DMS53 (cell line): Measurements from ENCODE around the gene UNC5B.
"Not testable (repeated sequence)": the region's sequence is repeated elsewhere in the genome, so short reads cannot be mapped to it uniquely, and the experiment has no call there.

ENCODE experiments used
- DNase-seq: peaks from one replicate; lab custom pipeline; 2025; lab: John Stamatoyannopoulos, UW

UNC5B gene

DNA sequence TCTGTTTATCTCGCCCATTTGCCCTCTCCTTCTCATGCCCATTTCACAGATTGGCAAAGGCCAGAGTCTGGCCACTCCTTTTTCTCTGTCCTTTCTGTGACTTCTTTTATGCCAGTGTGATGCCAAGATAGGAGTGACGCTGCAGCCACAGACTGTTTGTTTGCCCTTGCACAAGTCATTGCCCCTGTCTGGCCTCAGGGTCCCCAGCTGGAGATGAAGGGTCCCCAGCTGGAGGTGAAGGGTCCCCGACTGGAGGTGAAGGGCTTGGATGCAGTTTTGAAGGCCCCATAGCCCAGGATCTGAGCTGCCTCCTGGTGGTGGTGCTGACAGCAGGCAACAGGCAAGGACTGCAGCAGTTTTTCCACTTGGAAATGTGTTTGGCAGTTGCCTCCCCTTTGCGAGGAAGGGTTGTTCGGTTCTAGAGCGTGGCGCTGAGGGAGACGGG, 55.9 kb downstream of the UNC5B start:
- DNase-seq: peak; percentile 36

DNA sequence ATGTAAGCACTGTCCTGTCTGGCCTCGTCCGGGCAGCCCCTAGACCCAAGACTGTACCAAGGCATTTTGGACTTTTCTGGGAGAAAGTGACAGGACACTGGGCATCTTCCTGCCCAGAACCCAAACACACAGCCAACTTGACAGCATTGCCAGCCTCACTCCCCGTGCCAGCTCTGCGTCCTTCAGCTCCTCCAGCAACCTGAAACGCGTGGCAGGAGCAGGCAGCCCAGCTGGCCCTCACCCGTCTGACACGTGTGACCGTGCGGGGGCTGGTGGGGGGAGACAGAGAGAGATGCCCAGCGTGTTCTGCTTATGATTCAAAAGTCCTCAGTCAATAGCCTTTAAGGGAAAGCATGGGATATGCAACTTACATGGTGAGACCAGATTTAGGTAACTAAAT, 56.4 kb downstream of the UNC5B start:
- no peak for DNase-seq

DNA sequence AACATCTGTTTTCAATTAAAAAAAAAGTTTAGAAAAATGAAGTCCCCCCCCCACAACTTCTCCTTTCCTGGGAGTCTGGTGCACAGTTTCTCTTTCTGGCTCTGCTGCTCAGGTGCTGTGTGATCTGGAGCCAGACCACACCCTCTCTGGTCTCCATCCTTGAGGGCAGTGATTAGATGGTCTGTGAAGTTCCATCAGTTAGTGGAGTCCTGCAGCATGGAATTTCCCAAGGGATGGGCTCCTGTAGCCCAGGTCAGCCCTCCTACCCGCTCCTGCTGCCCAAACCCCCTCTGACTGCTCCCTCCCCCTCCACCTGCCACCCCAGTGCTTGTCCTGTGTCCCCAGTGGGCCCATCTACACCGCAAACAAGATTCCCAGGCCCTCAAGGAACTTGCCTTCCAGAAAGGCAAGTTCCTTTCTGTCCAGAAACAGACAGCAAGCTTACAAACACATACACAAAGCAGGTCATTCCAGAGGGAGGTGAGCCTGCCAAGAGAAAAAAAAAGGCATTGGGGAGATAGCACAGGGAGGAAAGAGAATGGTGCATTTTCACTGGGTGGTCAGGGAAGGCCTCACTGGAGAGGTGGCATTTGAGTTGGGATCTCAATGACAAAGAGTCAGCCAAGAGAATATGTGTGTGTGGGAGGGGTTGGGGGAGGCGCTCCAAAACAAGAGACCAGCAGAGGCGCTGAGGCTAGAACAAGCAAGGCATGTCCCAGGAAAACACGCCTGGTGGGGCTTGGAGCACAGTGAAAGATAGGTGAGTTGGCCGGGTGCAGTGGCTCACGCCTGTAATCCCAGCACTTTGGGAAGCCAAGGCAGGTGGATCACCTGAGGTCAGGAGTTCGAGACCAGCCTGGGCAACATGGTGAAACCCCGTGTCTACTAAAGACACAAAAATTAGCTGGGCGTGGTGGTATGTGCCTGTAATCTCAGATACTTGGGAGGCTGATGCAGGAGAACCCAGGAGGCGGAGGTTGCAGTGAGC, 57.2 kb downstream of the UNC5B start:
- no peak for DNase-seq

DNA sequence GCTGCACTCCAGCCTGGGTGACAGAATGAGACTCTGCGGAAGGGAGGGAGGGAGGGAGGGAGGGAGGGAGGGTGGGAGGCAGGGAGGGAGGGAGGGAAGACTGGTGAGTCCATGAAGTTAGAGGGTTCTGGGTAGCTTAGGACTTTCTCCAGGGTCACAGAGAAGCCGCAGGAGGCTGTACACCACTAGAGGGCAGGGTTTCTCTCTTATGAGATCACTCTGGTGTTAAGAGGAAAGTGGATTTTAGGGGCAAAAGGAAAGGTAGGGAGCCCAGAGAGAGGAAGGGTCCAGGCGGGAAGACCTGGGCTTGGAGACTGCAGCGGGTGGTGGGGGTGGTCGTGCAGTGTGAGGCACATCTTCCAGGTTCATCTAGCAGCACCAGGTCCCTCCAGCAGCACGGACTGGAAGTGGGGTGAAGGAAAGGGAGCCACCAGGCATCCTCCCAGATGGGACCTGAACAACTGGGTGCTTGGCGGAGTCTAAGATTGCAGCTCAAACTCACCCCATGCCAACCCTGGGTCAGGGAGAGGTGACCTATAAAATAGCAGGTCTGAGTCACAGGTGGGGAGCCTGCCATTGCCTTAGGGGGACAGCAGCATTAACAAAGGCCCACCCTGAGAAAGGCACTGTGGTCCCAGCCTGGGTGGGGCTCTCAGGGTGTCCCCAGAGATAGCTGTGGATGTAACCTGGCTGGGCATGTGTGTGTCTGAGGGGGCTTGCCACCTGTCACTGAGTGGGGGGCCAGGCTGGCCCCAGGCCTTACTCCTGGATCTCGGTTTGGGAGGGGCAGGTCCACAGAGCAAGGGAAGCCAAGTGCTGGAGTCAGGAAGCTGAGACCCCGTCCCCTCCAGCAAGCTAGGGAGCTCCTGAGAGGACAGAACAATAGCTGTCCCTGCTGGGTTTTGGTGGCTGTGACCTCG, 58.2 kb downstream of the UNC5B start:
- DNase-seq: peak; percentile 83

DNA sequence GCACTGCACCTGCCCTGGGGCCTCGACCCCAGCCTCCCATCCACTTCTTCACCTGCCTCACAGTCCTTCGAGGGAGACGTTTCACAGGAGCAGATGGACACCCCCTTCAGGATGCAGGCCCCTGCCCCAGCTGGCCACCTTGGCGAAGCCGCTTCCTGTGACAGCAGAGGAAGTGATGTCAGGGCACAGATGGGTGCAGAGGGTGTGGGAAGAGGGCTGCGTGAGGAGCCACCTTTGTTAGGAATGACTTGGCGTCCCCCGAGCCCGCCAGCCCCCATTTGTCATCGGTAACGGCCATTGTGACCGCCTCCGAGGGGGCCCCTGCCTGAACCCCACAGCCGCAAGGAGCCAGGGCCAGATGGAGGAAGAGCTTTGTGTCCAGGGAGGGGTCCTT, 59.3 kb downstream of the UNC5B start:
- no peak for DNase-seq

DNA sequence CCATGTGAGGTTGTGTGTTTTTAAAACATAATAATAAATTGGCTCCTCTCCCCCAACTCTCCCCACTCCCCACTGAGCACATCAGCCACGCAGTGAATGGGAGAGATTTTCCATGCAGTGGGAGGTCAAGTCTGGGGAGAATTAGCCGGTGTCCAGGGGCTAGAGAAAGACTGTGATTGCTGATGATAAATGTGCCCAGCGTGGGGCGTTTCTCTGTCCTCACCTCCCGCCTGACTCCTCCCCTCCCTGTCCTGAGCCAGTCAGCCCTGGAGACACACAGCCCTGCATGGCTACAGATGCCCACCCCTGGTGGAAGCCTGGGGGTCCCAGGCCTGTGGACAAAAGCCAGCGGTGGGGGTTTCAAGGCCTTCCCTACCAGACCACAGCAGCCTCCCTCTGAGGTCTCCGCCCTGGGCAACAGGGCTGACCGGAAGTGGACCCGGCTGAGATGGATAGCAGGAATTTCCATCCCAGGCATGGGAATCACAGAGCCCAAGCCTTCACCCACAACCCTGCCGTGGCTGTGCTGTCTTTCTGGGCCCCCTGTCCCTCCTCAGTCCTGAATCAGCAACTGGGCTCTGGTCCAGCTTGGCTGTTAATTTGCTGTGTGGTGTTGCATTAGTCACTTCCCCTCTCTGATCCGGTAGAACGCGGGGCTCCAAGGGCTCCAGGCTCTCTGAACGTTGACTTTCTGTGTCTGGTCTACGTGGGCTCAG, 59.8 kb downstream of the UNC5B start:
- DNase-seq: no peak

DNA sequence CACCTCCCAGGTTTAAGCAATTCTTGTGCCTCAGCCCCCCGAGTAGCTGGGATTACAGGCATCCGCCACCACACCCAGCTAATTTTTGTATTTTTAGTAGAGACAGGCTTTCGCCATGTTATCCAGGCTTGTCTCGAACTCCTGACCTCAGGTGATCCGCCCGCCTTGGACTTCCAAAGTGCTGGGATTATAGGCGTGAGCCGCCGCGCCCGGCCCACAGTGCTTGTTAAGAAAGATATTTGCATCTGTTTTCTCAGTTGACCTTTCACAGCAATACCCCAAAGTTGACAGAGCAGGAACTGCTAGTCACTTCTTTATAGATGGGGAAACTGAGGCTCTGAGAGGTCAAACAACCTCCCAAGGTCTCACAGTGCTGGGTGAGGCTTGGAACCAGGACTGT, 60.6 kb downstream of the UNC5B start:
- DNase-seq: not testable (repeated sequence)

DNA sequence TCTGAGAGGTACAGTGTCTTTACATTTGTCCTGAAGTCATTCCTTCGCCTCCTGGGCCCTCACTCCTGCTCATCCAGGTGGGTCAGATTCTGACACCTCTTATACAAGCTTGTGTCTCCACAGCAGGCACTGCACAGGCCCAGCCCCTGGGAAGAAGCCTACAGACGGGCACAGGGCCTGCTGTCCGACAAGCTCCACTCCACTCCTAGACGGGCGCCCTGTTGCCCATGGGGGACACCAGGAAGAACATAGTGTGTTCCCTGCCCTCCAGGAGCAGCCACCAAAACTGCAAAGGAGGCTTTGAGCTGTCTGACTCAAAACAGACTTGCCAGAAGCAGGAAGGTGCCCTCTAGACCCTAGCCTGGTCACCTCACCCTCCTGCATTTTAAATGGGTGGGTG, 61.1 kb downstream of the UNC5B start:
- no peak for DNase-seq

DNA sequence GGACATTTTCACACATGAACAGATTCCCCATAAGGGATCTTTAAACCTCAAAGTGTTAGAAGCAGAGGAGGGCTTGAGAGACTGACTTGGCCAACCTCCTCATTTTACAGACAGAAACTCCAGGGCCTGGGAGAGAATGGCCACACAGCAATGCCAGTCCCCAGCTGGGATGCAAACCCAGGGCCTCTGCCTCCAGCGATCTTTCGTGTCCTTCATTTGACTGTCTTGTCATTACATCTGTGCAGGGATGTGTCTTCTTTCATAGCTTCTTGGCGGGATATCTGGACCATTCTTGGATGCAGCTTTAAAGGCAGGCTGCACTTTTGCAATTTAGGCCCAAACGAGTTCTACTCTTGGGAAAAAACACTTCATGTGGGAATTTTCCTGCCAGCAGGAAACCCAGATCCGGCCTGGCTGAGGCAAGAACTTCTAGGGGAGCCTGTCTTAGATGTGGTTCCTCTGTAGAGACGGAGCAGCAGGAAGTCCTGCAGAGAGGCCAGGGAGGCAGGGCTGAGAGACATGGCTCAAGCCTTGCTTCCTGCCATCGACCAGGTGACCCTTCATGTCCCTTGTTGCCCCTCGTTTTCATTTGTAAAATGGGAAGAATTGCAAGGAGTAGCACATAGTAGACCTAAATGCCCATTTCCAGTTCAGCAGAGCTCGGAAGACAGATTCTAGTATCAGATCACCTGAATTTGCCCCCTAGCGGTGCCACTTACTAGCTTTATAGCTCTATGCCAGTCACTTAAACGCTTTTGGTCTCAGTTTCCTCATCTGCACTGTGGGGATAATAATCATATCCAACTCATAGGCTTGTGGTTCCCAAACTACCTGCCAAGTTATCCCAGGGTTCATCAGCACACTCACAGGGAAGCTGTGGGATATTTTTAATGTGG, 62.8 kb downstream of the UNC5B start:
- no peak for DNase-seq

DNA sequence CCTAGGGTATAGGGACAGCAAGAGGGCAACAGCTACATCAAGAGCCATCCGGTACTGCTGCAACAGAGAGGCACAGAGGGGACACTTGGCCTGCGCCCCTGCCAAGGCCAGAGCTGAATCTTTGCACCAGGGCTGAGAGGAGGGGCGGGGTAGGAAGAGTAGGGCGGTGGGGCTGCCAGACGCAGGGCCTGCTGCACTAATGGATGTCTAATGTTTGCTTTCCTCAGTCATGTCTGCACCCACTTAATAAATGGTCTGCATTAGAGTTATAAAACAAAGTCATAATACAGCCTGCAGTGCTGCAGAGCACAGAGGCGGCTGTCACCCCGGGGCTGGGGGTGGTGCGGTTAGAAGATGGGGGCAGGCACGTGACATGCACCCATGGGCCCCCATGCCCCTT, 64.5 kb downstream of the UNC5B start:
- DNase-seq: no peak

DNA sequence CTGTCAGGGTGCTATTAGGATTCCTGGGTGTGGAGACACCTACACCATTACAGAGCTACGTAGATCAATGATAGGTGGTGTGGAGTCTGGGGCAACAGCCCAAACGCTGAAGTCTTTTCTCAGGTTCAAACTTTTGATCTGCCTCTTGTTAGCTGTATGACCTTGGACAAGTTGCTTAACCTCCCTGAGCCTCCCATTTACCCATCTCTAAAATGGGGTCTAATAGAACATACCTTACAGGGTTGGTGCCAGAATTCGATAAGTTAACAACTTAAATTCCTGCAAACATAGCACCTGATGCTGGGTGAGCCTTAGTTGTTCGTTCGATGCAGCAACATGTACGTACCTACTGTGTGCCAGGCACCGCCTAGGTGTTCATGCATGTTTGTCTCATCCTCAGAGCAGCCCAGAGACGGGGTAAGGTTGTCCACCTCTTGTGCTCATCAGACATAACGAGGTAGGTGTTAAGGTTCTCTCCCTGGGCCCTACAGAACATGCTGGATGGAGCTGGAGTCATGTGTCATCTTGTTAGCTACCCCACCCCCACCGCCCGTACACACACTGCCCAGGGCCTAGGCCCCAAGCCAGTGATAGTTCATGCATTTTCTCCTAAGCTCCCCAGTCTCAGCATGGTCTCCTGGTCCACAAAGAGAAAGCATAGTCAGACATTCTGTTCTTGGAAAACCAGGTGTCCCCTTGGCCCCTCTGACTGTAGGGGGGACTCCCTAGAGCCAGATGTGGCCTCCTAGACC, 65.7 kb downstream of the UNC5B start:
- DNase-seq: no peak

DNA sequence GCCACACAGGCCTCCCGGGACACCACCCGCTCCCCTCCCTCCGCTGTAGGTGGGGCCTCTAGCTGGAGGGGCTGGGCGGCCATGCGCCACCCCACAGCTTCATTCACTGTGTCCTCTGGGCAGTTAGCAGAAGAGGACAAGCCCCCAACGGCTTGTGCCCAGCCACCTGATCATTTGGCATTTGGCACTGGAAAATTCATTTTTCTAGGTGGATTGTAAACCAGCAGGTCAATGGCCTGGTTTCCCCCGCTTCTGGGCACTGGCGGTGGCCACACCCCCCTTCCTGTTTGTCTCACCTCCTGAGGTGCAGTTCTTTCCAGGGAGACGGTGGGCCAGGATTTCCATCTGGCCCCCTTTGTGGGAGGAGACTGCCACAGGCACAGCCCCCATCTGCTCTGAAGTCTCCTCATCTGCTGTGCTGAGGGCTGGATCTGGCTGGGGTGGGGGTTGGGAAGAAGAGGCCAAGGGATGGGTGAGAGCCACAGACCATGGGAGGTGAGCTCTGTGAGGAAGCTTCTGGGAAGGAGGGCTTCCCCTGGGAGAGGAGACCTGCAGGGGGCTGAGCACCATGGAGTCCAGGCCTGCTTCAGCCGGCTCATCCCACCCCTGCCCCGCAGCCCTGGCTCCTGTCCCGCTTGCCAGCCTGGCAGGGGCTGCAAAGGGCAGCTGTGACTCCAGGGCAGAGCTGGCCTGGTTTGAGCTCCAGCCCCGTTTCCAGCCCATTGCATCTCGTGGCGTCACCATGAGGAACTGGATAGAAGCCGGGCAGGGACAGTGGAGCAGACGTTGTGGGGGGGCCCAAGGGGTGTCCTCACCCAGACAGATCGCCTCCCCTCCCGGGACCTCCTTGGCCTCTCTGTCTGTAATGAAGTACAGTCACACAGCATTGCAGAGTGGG, 66.6 kb downstream of the UNC5B start:
- DNase-seq: no peak

DNA sequence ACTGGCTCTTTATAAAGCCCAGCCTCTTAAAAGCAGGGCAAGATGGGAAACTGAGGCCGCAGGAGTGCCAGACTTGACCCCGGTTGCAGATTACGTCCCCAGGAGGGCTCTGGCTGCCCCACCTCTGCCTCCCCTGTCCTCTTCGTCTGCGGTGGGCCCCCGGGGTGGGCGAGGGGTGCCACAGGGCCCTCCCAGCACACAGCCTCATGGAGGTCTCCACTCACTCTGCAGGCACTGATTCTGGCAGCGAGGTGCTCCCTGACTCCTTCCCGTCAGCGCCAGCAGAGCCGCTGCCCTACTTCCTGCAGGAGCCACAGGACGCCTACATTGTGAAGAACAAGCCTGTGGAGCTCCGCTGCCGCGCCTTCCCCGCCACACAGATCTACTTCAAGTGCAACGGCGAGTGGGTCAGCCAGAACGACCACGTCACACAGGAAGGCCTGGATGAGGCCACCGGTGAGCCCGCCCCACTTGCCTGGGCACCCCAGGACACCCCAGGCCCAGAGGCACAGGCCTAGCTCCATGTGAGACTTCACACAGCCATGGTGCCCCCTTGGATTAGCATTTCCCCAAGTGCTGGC, 67.3 kb downstream of the UNC5B start:
- no peak for DNase-seq

DNA sequence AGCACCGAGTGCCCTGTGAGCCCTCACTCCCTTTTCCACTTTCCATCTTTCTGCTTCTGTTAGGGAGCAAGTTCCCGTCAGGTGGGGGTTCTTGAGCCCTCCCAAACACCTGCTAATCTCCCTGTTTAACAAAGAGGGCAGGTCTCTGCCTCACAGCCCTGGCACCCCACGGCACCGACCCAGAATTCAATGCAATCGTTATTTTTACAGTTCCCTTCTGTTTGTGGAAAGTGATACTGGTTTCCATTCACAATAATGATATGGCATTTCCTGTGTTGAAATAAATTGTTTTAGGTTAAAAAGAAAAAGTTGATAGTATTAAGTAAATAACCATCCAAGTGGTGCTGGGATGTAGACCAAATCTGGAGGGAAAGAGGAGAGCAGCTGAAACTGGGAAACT, 67.8 kb downstream of the UNC5B start:
- DNase-seq: no peak

DNA sequence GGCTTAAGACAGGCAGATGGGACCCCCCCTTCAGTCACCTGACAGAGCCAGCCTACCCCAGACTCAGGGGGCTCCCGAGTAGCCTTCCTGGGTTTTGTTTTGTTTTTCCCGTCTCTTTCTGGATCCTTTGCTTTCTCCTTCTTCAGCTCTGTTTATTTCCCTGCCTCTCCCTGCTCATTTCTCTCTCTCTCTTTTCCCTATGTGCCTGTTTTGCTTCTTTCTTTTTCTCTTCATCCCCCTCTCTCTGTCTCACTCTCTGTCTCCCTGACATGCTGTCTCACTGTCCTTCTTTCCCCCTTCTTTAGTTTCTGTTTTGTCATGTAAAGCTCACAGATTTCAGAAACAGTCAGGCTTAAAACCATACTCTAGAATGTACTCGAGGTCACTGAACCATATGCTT, 68.5 kb downstream of the UNC5B start:
- DNase-seq: no peak

DNA sequence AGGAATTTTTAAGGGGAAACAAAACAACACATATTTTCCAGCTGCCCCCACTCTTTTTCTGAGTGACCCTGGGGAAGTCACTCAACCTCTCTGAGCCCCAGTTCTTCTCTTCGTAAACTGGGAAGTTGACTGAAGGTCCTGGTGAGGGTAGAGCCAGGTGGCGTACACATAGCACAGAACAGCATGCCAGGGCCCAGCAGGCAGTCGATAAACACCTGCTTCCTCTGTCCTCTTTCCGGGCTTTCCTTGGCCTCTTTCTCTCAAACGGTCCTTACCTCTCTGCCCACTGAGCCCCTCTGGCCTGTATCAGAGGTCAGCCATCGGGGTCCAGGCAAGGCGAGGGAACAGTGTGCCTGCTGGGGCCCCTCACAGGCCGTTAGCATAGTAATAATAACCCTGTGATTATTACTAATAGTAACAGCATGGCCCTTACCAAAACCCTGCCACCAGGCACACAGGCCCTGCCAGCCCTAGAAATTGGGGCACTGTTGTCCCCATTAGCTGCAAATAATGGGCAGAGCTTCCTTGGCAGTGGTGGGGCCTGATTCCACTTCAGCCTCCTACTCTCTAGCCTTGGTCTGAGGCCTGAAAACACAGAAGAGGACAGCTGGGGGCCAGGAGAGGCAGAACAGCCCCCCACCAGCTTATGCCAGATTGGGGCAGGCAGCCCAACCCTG, 69.4 kb downstream of the UNC5B start:
- DNase-seq: no peak

DNA sequence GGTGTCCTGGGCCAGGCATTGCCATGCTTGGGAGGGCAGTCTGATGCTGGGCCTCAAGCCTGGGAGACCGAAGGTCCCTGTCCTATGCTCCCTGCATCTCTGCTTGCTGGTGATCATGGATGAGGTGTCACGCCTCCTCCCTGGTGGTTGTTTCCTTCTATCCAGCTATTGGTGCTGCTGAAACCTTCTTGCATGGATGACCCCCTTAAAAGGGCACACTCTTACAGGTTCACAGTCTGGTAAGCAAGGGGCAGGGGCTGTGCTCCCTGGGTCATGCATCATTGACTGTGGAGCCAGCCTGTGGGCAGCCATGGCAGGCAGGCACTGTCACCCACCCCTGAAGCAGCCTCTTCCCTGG, 69.9 kb downstream of the UNC5B start:
- no peak for DNase-seq

DNA sequence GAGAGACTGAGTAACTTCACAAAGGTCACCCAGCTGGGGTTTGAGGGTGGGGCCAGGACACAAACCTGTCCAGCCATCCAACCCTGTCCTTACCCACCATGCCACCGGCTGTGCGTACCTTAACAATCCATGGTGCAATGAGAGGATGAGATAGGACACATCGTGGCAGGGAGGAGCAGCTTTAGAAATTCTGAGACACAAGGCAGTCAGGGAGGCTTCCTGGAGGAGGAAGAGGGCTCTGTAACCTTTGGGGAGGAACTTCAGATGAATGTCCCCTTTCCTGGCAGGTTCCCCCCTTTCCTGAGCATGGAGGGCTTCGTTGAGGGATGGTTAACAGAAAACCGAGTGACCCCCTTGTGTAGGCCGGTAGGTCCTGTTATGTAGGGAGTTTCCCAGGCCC, 71.0 kb downstream of the UNC5B start:
- no peak for DNase-seq
